ENCODE measurements around the gene GTPBP10.
"Not testable (repeated sequence)": the region's sequence is repeated elsewhere in the genome, so short reads cannot be mapped to it uniquely, and the experiment has no call there.

GTPBP10 gene

DNA sequence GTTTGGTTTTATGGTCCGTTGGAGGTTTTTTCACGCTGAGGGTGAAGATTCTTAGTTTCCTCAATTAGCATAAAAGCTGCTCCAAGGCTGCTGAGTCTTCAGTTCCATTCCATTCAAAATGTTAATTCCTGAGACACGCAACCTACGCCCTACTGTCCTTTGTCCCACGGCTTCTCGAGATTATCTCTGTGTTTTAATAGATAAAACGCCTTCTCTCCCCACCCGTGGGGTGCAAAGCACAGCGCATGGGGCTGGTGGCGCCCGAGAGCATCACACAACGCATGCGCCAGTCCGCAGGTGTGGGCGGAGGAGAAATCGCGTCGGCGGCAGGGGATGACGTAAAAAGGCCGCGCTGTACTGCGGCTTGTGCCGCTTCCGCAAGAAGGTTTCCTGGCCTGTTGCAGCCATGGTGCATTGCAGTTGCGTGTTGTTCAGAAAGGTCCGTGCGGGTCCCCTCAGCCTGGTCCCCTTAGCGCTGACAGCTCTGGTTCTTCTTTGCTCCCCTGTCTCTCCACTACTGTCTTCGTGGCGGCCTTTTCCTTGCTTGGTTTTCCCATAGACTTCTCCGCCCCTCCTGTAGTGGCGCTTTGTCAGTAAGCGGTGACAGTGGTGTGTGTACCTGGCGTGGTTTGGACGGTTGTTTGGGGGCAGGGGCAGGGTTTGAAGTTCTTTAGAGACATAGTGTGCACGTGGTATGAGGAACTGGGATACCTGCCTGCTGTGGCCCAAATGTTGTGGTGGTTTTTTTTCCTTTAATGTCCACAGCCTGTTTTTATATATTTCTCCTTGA lies at the start of gene GTPBP10:
GTPBP10 (plus strand) TSS at position 381 of the 790 bp plus-strand sequence; CDS start at position 407, 26 bp downstream.
- DNase-seq, result peak; percentile 93

- peak; percentile 65 for DNase-seq
These were observed 48.1 kb upstream of the GTPBP10 start for GRCh38 chr7:90298145-90299038.

DNA sequence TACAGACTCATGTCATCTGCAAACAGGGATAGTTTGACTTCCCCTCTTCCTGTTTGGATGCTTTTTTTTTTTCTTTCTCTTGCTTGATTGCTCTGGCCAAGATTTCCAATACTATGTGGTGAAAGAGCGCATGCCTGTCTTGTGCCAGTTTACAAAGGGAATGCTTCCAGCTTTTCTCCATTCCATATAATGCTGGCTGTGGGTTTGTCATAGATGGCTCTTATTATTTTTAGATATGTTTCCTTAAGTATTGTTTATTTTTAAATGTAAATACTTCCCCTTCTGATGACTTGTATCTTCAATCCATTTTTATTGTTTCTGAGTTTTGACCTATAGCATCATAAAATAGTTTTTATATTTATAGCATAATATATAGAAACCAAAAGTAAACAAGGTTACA lies 43.3 kb upstream of the GTPBP10 start:
- no peak for DNase-seq

DNA sequence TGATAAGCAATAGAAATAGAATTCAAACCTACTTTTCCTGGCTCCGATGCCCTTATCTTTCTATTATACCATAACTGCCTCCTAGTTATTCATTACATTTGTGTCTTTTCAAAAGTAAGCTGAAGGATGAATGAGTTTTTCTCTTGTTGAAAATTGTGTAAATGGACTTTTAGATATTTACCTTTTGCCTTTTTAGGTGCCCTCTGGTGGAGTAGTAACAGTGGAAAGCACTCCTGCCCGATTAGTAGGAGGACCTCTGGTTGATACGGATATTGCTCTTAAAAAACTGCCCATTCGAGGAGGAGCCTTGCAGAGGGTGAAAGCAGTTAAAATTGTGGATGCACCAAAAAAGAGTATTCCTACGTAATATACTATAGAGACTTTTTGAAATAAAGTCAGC lies 36.6 kb upstream of the GTPBP10 start:
- DNase-seq, result no peak

DNA sequence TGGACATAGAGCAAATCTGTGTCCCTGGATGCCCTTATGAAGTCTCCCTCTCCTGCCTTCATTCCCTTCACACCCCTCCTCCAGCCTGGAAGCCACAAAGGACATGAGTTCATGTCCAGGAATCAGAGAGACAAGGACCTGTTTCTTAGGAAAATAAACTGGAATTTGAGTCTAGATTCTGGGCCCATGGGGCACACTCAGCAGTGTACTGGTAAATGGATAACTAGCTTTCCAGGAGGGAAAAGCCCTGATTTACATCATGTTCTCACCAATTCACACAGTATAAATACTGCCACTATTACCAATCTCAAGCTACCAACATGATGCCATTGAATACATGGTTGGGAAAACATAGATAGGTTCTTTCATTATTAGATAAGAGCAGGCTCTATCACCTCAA lies 35.3 kb upstream of the GTPBP10 start:
- DNase-seq, result no peak

- DNase-seq, result no peak
These were observed 33.8 kb upstream of the GTPBP10 start for GRCh38 chr7:90312745-90313144.

GRCh38 chr7:90313907-90314306 lies 32.6 kb upstream of the GTPBP10 start:
- DNase-seq, result no peak

GRCh38 chr7:90320014-90320413 lies 26.5 kb upstream of the GTPBP10 start:
- no peak for DNase-seq

GRCh38 chr7:90320418-90320800 lies 26.1 kb upstream of the GTPBP10 start:
- DNase-seq, result no peak

- DNase-seq, result peak; percentile 32
These were observed 25.6 kb upstream of the GTPBP10 start, which contains the start of gene FAM237B for GRCh38 chr7:90320801-90321494. Gene FAM237B, minus strand, starts transcription at chr7:90321304. Its CDS starts 1,556 bp downstream, at chr7:90319748.

DNA sequence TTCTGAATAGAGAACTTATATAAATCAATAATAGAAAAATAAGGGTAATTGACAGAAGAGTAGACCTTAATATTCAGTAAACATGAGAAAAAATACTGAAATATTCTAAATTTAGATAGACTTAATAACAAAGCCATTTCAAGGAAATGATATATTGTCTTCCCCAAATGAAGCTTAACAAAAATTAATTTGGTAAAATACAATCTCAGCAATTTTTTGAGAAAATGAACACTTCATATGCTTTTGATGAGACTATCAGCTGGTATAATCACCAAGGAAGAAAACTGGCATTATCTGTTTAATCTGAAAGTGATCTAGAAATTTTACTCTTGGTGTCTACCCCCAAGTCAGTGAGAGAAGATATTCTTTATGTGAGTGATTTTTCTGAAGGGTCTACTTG lies 23.7 kb upstream of the GTPBP10 start:
- no peak for DNase-seq

DNA sequence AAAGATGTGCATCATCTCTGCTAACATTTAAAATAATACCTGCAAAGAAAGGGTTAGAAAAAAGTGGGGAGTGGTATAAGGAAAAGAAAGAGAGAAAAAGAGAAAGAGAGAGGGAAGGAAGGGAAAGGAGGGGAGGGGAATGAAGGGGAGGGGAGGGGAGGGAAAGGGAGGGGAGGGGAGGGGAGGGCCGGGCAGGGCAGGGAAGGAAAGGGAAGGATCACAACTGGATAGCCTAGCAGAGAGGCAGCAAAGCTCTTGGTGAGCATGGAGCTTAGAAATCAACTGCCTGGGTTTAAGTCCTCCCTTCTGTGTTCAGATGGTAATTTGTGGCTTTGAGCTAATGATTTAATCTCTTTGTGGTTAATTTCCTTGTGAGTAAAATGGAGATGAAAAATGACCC lies 20.0 kb upstream of the GTPBP10 start:
- DNase-seq, result no peak

DNA sequence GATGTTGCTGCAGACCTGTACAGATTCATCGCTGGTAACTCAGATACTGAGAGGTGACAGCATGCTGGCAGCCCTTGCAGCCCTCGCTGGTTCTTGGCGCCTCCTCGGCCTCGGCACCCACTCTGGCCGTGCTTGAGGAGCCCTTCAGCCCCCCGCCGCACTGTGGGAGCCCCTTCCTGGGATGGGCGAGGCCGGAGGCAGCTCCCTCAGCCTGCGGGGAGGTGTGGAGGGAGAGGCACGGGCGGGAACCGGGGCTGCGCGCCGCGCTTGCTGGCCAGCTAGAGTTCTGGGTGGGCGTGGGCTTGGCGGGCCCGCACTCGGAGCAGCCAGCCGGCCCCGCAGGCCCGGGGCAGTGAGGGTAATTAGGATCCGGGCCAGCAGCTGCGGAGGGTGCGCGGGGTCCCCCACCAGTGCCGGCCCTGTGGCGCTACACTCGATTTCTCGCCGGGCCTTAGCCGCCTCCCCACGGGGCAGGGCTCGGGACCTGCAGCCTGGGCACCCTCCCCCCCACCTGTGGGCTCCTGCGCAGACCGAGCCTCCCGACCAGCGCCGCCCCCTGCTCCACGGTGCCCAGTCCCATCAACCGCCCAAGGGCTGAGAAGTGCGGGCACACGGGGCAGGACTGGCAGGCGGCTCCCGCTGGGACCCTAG lies 12.2 kb upstream of the GTPBP10 start:
- DNase-seq, result no peak

DNA sequence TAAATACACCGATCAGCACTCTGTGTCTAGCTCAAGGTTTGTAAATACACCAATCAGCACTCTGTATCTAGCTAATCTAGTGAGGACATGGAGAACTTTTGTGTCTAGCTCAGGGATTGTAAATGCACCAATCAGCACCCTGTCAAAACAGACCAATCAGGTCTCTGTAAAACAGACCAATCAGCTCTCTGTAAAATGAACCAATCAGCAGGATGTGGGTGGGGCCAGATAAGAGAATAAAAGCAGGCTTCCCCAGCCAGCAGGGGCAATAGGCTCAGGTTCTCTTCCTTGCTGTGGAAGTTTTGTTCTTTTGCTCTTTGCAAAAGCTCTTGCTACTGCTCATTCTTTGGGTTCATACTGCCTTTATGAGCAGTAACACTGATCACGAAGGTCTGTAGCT lies 11.6 kb upstream of the GTPBP10 start:
- not testable (repeated sequence) for DNase-seq

DNA sequence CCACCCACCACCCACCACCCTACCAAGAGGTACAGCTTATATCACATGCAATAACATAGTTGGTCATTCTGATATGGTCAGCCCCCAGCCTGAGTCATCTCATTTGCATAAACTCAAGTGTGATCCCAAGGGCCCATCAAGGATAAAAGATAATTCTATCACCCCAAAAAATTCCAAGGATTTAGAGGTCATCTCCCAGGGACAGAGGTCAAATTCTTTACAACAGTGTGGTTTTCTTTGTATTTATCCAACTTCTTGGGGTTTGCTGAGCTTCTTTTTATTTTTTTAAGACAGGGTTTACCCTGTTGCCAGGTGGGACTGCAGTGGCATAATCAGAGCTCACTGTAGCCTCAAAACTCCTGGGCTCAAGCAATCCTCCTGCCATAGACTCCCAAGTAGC lies 9.4 kb upstream of the GTPBP10 start:
- peak; percentile 68 for DNase-seq

DNA sequence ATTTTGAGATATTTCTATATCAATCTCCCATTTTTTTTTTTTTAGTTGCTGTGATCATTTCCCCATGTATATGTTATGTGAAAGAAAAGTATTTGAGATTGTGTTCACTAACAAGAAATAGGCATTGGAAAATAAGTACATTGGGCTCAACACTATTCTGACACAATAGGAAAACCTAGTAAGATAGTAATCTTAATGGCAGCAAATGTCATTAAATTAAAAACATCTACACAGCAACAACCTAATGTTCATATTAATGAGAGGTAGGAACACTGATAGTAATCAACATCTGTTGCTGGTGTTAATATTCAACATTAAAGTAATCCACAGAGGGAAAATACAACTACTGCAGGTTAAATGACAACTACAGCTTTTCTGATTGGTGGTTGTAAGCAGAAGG lies 1.5 kb upstream of the GTPBP10 start:
- no peak for DNase-seq

GRCh38 chr7:90345595-90346335 lies 751 bp upstream of the GTPBP10 start:
- peak; percentile 44 for DNase-seq

DNA sequence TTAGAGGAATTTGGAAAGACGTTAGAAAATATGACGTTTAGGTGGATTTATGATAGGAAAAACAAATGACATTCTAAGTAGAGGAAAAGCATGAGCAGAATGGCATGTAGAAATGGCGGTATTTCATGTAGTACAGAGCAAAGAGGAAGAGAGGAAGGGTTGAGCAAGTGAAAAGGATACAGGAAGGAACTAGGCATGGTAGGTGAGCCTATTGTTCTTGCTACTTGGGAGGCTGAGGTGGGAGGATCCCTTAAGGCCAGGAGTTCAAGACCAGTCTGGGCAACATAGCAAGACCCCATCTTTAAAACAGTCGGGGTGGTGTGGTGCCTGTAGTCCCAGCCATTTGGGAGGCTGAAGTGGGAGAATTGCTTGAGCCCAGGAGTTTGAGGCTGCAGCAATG lies 1.2 kb downstream of the GTPBP10 start:
- no peak for DNase-seq

DNA sequence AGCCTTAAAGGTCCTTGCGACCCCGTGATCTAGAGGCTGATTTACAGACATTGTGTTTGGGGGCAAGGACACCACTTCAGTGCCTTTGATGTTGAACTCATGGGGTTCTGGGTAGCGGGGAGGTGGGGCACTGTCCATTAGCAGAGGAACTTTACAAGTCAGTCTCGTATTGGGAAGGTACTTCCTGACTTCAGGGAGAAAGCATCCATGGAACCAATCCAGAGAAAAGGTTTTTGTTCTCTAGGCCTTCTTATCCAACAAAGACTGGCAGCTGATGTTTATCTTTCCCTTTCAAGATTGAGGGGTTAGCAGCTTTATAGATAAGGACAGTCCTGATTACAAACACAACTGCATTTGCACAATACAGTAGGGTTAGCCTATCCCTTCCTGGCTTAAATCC lies 2.8 kb downstream of the GTPBP10 start:
- DNase-seq, result no peak

DNA sequence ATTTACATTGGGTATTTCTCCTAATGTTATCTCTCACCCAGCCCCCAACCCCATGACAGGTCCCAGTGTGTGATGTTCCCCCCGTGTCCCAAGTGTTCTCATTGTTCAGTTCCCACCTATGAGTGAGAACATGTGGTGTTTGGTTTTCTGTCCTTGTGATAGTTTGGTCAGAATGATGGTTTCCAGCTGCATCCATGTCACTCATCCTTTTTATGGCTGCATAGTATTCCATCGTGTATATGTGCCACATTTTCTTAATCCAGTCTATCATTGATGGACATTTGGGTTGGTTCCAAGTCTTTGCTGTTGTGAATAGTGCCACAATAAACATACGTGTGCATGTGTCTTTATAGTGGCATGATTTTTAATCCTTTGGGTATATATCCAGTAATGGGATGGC lies 3.5 kb downstream of the GTPBP10 start:
- not testable (repeated sequence) for DNase-seq

GRCh38 chr7:90351987-90352386 lies 5.5 kb downstream of the GTPBP10 start:
- DNase-seq, result no peak

DNA sequence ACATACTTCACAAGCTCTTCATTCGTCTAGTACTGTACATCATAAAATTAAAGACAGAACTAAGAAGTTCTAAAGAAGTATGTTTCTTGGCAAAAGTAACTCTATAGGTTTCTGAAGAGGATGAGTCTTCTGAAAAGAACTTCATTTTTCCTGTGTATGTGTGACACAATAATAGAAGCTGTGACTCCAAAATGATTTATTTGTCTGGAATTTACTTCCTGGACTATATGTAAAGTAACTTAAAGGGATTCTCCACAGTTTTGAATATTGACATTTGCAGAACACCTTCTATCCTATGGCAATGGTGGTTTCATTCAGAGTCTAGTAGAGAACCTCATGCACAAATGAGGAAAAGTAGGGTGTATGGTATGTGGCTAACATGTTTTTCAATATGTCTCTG lies 36.9 kb downstream of the GTPBP10 start:
- peak; percentile 74 for DNase-seq

Data from EL (cell line).